Esophagus squamous epithelium (tissue), 4 donors: ENCODE results near the gene CEP250.

Source experiments
- POLR2A ChIP-seq, 4 donors: fragments of 450-650 bp; IDR thresholded peaks; one replicate each; pipeline ENCODE4 v1.6.1; 2017; ENCODE audit warnings: antibody characterized with exemption in 4 of 4, mild to moderate bottlenecking in 4 of 4, moderate library complexity in 3 of 4
- TF ChIP-seq, protein P1 (sequence below), 6 experiments: fragments of 450-650 bp in 4 of 6; fragments of 200-600 bp in 2 of 6; sonication (generic) in 2 of 6; IDR thresholded peaks; one replicate each; pipeline ENCODE4 v1.5.1; 2016 to 2019; ENCODE audit warnings: antibody characterized with exemption in 6 of 6, mild to moderate bottlenecking in 4 of 6, moderate library complexity in 4 of 6

DNA sequence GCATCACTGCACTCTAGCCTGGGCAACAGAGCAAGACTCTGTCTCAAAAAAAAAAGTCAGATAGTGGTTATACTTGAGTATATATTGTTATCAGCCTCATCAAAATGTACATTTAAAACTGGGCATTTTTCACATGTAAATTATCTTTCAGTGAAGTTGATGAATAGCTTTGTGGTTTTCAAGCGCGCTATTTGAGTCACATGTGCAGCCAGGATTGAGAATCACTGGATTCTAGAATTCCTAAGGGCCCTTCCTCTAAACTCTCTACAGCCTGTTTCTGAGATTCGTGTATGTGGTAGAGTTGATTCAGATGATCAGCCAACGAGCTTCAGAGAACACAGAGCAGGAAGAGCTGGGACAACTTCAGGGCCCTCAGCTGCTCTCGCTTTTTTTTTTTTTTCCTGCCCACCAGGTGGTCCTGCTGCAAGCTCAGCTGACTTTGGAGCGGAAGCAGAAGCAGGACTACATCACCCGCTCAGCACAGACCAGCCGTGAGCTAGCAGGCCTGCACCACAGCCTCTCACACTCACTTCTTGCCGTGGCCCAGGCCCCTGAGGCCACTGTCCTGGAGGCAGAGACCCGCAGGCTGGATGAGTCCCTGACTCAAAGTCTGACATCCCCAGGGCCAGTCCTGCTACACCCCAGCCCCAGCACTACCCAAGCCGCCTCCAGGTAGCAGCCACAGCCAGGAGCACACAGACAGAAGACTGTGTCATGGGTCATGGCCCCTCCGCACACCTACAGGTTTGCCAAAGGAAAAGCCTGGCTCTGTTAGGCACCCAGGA lies 55.7 kb downstream of the CEP250 start:
- TF ChIP-seq, protein P1, sequence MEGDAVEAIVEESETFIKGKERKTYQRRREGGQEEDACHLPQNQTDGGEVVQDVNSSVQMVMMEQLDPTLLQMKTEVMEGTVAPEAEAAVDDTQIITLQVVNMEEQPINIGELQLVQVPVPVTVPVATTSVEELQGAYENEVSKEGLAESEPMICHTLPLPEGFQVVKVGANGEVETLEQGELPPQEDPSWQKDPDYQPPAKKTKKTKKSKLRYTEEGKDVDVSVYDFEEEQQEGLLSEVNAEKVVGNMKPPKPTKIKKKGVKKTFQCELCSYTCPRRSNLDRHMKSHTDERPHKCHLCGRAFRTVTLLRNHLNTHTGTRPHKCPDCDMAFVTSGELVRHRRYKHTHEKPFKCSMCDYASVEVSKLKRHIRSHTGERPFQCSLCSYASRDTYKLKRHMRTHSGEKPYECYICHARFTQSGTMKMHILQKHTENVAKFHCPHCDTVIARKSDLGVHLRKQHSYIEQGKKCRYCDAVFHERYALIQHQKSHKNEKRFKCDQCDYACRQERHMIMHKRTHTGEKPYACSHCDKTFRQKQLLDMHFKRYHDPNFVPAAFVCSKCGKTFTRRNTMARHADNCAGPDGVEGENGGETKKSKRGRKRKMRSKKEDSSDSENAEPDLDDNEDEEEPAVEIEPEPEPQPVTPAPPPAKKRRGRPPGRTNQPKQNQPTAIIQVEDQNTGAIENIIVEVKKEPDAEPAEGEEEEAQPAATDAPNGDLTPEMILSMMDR (IDR thresholded peaks at IDR 0.05) = no peak
- no peak for TF ChIP-seq POLR2A (IDR thresholded peaks at IDR 0.05)
